EH (cell line): ENCODE measurements around the gene C16orf96.

Experiments
- DNase-seq: peaks from one replicate; pipeline ENCODE4 v3.0.0-alpha.2; 2015; ENCODE audit warnings: low read depth

Gene C16orf96

DNA sequence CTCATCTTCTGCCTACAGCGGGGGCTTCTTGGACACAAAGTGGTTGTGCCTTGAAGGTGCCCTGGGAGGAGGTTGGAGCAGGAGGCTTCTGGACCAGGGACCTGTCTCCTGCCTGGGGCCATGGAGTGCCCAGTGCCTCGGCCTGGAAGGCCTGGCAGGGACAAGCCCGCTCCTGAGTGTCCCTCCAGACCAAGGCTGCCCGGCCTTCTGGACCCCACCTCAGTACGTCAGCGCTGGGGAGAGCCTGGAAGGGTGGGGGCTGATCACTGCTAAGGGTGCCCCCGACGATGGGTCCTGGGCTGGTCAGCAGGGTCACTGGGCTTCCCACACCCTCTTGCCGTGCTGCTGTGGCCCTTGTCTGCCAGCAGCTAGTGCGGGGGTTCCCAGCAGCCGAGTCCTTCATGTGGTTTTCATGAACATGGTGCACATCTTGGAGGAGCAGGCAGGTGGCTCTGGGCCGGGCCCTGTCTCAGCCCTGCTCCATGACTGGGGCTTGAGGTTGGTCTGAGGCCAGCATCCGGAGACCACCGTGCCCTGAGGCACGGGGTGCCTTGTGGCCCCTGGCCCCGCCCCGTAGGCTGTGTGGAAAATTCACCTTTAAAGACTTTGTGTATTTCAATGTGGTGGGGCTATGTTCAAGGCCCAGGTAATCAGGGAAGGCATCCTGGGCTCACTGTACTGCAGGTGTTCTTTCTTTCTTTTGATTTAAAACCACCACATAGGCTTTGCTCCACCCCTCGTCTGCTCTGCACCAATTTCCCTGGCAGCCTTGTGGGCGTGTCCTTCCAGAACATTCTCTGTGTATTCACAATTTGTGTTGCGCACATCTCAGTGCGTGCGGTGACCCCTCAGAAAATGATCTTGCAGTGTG is 90.9 kb downstream of the C16orf96 start:
- DNase-seq: no peak

DNA sequence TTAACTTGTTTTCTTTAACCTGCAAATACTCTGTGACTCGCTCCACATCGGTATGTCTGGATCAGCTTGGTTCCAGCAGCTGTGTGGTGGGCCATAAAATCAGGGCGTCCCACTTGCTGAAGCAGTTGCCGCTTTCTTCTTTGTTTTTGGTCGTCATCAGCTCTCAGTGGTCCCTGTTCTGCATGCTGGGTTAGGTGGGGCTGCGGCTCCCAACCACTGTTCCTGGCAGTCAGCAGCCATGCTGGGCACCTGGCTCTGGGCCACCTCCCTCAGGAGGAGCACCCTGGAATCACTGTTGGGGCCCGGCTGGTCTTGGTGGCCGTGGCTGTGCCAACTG is 91.5 kb downstream of the C16orf96 start:
- no peak for DNase-seq

DNA sequence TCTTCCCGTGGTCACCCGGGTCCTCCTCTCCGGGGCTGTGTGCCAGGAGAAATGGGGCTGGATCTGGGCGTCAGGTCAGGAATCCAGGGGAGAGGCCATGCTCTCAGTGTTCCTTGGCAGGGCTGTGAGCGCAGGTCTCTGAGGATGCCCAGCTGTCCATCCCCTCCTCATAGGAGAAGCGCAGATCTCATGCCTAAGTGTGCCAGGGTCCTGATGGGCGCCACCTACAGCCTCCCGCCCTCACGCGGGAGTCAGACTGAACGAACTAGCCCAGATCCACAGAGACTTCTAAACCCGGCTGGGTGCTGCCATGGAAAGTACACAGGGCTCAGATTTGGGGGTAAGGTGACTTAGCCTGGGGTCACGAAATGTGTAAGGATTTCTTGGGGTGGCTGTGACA is 92.8 kb downstream of the C16orf96 start:
- no peak for DNase-seq

DNA sequence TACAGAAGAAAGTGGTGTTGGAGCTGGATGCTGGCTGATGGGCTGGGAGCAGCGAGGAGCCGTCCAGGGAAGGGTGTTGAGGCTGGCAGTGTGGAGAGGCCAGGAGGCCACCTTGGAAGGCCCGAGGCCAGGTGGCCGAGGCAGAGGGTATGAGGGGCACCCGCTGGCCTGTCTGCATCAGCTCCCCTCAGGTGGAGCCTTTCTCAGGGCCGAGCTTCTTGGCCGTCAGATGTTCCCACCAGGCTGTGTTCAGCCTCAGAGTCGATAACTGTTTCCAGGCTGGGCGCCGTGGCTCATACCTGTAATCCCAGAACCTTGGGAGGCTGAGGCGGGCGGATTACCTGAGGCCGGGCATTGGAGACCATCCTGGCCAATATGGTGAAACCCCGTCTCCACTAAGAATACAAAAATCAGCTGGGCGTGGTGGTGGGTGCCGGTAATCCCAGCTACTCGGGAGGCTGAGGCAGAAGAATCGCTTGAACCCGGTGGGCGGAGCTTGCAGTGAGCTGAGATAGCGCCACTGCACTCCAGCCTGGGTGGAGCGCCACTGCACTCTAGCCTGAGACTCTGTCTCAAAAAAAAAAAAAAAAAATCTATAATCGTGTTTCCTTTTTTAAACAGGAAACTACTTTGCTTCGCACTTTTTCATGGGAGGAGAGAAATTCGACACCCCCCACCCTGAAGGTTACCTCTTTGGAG is 93.8 kb downstream of the C16orf96 start:
- DNase-seq: no peak
